OCI-LY3 (cell line): ENCODE measurements around the gene GNB1.

Experiments
- EZH2phosphoT487 ChIP-seq: fragments of 200-600 bp; shearing (Covaris generic); IDR thresholded peaks from 2 replicates; pipeline ENCODE4 v1.6.1; 2018; ENCODE audit warnings: antibody characterized with exemption, mixed run types, low read depth
- TF ChIP-seq, protein P1 (sequence below): fragments of 200-600, 300-600 bp; sonication (generic); IDR thresholded peaks from 2 replicates; pipeline ENCODE4 v1.5.1; 2014; ENCODE audit warnings: antibody characterized with exemption, low read length, low read depth

DNA sequence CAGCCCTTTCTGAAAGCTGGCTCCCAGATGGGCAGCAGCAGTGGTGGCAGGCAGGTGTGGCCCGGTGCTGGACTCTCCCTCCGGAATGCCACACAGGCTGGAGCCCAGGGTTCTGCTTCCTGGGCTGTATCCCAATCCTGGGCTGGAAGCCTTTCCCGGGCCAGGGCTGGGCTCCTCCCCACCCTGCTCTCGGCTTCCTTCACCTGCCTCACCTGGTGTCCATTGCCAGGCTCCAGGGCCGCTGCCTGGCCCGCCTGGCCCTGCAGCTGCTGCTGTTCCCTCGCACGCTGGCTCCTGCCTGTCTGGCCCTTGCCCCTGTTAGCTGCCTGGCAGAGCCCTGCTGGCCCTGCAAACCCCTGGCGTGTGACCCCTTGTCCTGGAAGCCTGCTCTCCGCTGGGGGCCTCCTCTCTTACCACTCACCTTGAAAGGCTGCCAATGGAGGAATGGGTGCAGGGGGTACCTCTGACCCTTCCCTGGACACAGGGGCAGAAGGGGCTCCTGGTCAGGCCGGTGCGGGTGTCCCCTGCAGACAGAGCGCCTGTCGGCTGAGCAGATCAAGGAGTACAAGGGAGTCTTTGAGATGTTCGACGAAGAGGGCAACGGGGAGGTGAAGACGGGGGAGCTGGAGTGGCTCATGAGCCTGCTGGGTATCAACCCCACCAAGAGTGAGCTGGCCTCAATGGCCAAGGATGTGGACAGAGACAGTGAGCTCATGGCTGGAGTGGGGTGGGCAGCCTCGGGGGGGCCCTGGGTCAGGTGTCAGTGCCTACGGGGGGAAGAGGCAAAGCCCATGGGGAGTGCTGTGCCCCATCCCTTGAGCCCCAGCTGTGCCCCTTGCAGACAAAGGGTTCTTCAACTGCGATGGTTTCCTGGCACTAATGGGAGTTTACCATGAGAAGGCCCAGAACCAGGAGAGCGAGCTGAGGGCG, 25.3 kb upstream of the GNB1 start:
- TF ChIP-seq, protein P1, sequence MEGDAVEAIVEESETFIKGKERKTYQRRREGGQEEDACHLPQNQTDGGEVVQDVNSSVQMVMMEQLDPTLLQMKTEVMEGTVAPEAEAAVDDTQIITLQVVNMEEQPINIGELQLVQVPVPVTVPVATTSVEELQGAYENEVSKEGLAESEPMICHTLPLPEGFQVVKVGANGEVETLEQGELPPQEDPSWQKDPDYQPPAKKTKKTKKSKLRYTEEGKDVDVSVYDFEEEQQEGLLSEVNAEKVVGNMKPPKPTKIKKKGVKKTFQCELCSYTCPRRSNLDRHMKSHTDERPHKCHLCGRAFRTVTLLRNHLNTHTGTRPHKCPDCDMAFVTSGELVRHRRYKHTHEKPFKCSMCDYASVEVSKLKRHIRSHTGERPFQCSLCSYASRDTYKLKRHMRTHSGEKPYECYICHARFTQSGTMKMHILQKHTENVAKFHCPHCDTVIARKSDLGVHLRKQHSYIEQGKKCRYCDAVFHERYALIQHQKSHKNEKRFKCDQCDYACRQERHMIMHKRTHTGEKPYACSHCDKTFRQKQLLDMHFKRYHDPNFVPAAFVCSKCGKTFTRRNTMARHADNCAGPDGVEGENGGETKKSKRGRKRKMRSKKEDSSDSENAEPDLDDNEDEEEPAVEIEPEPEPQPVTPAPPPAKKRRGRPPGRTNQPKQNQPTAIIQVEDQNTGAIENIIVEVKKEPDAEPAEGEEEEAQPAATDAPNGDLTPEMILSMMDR, result no peak
- no peak for TF ChIP-seq EZH2phosphoT487
